HG03064 (cell line): ENCODE results near the gene GASK1A.
"Not testable (repeated sequence)": the region's sequence is repeated elsewhere in the genome, so short reads cannot be mapped to it uniquely, and the experiment has no call there.

Experiments used
- ATAC-seq: cut with Tn5 transposase; IDR thresholded peaks from one replicate; pipeline ENCODE4 v1.9.1; 2021; ENCODE audit warnings: low read depth; ENCODE audit not compliant: unreplicated experiment

GASK1A gene

DNA sequence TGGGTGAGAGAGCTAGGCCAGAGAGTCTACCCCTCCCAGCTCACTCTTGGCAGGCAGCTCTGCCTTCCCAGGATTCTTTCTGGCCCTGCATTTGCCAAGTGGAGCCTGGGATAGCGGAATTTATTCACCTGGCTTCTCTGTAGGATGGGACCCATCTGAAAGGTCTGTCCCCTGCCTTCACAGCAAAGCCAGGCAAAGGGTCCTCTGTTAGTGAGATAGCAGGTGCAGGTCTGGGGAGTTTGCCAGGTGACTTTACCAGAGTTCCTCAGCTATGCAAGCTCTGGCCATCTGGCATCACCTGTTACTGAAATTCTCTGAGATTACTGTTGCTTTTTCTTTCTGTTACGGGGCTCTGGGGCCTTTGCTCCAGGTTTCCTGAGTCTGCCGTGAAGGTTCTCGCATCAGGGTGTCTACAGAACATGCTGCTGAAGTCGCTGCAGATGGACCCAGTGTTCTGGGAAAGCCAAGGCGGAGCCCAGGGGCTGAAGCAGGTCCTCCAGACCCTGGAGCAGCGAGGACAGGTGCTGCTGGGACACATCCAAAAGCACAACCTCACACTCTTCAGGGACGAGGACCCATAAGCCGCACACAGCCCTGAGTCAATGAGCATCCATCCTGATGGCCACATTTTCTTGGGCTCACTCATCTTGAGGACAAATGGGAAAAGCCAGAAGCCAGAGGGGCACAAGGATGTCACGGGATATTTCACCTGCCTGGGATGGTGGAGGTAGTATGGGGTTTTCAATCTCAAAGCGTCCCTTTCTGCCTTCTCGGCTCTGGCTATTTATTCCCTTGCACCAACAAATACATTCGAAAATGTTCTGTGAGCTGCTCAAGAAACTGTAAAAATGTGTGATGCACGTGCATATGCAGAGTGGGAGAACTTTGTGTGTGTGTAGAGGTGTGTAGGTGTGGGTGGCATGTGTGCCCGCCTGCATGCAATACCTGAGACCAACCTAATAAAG lies 77.0 kb downstream of the GASK1A start:
- ATAC-seq = no peak

DNA sequence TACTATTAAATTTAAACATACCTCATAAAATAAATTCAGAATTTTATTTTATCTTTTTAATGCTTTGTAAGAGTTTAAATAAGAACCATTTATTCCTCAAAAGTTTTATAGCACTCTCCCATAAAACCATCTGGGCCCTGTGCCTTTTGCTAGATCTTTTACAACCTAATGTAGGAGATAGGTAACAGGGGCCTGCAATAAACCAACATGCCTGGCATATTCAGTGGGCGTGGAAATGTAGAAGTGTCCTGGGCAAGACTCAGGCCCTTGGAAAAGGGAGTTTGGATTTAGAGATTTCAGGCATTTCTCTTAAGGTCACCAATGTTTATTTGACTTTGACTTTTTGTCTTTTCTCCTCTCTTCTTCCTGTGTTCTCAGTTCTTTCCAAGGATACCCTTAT lies 80.3 kb downstream of the GASK1A start:
- ATAC-seq = no peak

DNA sequence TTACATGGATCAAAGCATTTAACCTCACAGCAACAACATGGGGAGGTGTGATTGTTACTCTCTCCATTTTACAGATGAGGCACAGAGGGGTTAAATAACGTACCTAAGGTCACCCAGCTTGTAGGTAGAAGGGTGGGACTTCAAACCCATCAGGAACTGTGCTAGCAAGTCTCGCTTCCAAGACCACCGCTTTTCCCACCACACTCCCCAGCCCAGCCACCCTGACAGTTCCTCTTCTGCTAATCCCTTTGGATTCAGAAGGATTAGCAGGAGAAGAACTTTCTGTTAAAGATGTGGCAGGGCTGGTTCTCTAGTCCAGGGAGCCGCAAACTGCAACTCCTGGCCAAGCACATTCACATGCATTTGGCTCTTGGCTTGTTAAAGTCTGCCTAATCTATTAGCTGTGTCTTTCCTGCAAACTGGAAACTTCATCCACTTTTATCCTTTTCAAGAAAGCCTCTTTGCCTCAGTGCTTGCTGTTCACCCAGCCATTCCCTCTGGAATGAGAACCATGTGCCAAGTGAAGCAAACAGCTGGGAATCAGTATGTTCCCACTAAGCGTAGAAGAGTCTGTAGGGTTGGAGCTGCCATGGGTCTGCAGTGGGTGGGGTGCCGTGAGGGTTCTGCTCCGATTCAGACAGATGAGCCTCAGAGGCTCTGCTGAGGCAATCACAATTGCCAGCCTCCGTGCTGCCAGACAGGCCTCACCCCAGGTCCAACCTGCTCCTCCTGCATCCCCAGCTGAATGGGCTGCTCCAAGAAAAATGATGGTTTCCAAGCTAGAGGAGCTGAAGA lies 82.2 kb downstream of the GASK1A start:
- no peak for ATAC-seq

DNA sequence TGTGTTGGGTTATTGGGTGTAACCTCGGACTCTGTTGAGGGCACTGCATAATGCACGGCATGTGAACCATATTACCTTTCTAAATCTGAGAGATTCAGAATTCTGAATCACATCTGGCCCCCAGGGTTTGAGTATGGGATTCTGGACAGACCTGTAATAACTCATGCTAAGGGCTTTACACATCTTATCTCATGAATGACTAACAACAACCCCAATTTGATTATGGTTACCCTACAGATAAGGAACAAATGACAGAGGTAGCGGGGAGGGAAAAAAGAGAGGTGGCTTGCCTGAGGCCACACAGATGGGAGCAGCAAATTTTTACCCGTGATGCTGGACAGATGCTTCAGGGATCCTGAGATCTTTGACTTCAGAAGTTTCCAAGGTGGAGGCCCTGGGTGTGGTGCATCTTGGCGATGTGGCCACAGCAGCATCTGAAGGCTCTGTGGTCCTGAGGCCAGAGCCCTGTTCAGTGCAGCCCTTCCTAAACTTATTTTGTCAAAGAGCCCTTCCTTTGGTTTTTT lies 83.0 kb downstream of the GASK1A start:
- ATAC-seq = no peak

DNA sequence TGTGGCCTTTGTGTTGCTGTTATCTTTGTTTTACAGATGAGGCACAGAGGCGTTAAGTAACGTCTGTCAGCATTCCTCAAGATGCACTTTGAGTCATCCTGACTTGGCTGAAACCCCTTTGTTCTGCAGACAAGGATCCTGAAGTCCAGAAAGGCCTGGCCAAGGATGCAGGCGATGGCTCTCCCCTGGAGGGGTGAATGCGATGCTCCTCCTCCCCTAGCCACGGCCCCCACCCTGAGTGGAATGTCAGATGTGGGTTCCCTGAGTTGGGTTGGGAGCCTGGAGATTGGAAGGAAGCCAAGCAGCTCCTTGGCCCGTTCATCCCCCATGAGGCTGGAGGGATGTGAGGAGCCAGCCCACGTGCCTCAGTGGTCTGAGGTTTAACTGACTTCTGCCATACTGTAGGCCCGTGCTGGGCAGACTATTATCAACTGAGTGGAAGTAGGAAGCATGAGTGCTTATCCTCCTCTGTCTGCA lies 83.5 kb downstream of the GASK1A start:
- ATAC-seq = no peak

DNA sequence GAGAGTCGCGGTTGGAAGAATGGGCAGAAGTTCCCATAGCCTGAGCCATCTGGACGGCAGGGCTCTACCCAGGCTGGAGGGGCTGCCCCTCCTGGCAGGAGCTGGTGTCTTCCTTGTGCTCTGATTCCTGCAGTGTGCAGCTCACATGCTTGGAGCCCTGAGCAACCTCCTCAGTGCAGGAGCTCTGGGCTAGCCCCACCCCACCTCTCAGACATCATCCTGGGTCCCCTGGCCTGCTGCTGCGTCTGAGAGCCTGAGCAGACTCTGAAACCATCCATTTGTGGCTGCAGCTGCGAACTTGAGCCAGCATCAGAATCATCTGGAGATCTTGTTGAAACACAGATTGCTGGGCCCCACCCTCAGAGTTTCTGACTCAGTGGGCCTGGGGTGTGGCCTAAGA lies 84.0 kb downstream of the GASK1A start:
- ATAC-seq = no peak

DNA sequence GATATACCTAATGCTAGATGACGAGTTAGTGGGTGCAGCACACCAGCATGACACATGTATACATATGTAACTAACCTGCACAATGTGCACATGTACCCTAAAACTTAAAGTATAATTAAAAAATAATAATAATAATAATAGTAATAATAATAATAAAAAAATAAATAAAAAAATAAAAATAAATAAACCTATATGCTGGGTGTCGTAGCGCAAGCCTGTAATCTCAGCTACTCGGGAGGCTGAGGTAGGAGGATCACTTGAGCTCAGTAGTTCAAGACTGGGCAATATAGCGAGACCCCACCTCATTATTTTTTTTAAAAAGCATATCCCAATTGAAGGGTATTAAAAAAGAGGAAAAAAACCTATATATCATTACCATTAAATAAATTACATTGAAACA lies 91.6 kb downstream of the GASK1A start:
- ATAC-seq = not testable (repeated sequence)

DNA sequence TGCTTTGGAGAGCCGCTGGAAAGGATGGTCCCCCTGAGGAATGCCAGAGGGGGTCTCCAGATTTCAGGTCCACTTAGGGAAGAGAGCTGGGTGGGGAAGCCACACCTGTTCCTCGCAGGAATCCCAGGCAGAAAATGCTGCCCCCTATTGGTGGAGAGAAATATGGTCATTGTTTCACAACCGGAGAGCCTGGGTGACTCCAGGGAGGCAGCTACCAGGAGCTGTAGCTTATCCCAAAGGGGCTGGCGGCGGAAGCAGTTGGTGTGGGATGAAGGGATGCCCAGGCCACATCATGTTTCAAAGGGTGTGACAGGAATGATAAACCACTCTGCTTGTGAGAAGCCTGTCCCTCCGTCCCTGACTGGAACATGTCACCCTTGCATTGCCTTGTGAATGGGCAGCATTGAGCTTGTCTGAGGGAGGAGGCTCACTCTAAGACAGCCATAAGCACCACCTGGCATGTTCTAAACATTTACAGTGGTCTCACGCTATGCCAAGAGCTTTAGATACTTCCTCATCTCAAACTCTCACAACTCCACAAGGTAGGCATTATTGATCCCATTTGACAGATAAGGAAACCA lies 92.3 kb downstream of the GASK1A start:
- ATAC-seq = no peak

DNA sequence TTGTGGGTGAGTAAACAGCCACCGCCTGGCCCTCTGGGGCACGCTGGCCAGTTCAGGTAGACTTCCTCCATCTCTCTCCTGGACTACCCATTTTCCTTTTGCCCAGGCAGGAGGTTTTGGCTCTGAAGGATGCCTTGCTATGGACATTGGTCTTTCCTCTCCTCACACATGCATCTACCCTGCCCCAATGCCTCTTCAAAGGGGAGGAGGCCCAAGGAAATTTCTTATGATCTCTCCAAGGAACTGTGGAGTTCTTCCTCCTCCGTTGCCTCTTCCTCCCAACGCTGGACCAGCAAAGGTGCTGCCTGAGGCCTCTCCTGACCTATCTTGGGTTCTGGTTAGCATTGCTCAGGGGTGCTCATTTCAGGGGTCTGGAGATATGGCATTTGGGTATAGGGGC lies 93.2 kb downstream of the GASK1A start:
- ATAC-seq = no peak

DNA sequence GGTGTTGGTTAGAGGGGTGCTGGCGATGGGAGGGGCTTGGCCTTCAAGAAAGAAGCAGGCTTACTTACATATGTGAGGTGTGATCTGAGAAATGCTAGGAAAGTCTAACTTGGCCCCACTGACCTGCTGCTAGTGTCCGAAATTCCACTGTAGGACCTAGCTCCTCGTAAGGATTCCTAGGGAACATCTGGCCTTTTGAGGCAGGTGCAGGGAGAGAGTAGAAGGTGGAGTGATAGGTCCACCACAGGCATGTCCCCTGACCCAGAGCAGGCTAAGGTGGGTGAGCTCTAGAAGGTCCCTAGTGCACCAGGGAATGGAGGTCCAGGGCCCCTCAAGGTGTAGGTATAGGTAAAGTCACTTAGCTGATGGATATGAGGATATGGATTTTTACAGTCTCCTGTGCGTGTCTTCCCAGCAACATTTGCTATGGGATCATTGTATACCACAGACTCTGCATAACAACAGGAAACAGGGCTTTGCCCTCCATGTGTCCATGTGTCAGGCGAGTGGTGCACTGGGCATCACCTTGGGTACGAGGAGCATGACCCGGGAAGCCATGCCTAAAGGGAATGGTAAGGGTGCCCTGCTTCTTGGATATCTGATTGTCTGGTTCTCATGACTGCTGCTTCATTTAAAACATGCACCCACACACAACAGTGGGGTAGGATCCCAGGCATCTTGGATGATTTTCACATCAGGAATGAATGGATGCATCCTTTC lies 94.2 kb downstream of the GASK1A start:
- ATAC-seq = no peak

DNA sequence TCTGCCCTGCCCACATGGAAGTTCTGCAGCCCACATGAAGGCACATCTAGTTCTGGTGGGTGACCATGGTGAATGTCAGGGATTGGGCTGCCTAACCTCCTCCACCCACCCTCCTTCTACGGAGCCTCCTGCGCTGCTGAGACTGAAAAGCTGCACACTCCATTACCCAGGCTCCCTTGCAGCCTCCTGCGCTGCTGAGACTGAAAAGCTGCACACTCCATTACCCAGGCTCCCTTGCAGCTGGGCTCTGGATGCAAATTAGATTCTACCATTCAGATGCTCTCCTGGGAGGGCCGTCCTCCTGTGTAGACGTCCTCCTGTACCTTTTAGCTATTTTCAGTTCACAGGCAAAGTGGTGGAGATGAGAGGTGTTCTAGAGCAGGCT lies 94.7 kb downstream of the GASK1A start:
- ATAC-seq = no peak

DNA sequence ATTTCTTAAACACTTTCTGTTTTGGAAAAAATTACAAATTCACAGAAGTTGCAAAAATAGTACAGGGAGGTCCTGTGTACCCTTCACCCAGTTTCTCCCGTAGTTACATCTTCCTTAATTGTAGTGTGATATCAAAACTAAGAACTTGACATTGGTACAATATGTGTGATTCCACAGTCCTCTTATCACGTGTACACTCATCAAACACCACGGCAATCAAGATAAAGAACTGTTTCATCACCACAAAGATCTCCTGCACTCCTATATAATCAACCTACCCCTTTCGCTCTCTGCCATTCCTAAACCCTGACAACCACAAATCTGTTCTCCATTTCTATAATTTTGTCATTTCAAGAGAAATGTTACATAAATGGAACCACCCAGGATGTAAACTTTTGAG lies 95.4 kb downstream of the GASK1A start:
- no peak for ATAC-seq

DNA sequence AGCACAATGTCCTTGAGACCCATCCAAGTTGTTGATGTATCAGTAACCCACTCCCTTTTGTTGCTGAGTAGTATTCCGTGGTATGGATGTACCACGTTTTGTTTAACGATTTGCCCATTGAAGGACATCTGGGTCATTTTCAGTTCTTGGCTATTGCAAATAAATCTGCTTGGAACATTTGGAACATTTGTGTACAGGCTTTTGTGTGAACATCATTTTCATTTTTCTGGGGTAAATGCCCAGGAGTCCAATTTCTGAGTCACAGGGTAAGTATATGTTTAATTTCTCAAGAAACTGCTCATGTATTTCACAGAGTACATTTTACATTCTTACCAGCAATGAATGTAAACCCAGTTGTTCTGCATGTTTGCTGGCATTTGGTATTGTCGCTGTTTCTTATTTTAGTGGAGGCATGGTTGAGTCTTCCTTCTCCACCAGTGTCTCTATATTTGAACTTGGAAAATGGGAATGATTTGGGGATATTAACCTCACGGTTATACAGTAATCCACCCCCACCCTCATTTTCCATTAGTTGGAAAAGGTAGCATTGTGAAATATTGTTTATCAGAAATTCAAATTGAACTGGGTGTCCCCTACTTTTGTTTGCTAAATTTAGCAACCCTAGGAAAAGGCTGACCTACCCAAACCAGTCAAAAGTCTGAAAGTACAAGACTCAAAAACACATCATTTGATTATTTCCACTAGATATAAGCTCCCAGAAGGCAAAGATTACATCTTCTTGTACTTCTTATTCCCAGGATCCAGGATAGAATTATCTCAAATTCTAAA lies 96.0 kb downstream of the GASK1A start:
- ATAC-seq = no peak

DNA sequence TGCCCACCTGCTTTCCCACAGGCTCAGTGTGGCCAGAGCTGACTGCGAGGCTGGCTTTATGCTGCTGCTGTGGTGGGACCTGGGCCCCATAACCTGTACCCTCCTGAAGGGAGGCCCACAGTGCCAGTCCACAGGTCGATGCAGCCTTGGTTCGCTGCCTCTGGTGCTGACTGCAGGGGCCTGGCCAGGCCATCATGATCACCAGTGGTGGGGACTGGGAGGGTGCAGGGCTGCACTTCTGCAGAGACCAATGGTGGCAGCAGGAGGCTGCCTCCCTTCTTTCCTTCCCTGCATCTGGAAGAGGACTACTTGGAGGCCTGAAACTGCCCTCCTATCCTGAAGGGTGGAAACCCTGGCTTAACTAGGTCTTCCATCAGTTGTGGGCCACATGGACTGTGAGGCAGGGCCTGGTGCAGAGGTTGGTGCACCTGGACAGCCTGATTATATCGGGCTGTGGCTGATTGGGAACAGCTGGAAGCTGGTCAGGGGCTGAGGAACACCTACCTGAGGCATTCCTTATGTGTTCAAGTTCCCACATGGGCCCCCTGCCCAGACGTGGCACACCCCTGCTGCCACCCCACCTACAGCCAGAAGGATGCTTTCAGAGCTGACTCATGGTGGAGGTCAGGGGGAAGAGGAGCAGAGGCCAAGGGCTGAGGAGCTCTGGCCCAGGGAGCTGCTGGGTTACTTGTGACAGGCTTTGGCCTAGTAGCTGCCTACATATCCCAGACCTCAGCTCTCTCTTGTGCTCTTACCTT lies 97.0 kb downstream of the GASK1A start:
- ATAC-seq = no peak

DNA sequence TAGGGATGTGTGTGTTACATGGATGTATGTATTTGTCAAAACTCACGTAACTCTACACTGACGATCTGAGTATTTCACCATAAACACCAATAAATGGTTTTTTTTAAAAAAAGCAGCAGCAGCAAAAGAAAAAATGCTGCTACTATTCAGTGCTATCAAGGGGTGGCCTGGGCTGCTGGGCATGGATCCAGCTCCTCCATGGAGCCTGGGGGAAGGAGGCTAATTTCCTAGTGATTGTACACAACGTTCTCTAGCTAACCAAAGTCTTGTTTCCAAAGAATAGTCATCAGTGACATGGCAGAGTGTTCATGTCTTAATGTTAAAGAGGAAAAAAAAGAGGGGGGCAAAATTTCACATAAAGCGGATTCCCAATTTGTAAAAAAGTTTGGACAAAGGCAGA lies 97.7 kb downstream of the GASK1A start:
- ATAC-seq = no peak

DNA sequence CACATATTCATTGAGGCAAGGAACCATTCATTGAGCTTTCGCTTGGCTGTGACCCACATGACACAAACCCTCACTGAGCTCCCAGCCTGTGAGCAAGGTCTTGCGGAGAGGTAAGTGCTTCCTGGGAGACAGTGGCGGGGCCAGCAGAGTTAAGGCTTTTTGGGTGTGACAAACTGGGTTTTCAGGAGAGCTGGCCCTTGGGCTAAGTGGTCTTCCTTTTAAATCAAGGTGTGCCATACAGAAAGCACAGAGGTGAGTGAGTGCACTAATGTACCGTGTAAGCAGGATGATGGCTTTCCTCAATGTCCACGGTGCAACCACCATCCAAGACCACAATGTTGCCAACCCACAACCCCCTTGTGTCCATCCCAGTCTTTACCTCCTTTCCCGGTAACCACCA lies 98.2 kb downstream of the GASK1A start:
- ATAC-seq = no peak

DNA sequence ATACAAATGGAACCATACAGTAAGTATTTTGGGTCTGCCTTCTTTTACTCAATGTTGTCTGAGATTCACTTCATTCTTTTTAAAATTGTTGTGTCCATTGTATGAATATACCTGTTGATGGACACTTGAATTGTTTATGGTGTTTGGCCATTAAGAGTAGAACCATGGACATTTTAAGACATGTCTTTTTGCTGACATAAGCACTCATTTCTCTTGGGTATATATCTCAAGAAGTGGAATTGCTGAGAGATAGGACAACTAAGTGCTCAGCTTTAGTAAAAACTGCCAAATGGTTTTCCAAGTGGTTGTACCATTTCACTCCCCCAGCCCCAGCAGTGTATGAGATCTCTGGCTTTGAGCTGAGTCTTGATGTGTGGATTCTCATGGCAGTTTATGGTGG lies 98.6 kb downstream of the GASK1A start:
- no peak for ATAC-seq

DNA sequence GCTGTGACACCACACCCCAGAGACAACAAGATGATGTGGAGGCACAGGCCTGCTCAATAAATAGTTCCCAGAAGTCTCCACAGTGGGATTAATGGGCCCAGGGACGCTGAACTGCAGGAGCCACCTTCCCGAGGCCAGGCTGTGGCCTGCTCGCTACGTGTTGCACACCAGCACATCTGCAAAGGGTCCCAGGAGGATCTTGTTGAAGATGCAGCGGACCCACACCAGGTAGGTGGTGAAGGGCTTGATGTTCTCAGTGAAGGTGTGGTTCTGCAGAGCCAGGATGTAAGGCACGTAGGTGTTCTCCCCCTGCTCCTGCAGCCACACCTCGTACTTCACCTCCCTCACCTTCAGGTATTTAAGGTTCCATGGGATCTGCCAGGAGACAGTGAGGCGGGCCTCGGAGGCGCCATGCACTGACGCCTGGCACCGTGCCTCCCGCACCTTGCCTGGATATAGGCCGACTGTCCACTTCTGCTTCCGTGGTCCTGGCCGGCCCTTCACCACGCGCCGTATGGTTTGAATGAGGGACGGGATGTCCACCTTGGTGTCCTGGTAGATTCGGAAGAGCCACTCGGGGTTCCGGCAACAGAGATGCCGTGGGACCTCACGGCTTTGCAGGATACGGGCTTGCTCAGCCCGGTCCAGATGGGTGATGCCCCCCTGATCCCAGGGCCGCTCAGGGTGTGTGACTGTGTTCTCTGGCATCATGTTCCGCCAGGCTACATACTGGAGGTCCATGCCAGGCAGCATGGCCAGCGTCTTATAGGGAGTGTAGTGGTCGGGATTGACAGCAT lies 100.6 kb downstream of the GASK1A start:
- no peak for ATAC-seq
